Measurements from ENCODE around the gene ARR3.

DNA sequence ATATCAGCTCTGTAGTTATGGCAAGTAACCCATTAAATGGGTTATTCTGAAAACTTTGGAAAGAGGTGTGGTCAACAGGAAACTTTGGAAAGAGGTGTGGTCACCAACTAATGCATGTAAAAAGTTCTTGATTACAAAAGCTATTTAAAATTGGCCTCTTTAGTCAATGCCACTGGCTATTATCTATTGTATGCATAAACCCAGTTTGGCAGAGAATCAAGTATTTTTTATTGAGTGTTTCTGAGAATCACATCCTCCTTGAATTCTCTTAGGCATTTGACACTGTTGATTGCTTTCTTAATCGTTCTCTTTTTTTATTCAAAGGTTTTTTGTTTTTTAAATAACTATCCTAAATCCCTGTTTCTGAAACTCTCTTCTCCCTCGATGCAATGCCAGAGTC is 15.6 kb upstream of the ARR3 start:
- TF ChIP-seq, protein P1, sequence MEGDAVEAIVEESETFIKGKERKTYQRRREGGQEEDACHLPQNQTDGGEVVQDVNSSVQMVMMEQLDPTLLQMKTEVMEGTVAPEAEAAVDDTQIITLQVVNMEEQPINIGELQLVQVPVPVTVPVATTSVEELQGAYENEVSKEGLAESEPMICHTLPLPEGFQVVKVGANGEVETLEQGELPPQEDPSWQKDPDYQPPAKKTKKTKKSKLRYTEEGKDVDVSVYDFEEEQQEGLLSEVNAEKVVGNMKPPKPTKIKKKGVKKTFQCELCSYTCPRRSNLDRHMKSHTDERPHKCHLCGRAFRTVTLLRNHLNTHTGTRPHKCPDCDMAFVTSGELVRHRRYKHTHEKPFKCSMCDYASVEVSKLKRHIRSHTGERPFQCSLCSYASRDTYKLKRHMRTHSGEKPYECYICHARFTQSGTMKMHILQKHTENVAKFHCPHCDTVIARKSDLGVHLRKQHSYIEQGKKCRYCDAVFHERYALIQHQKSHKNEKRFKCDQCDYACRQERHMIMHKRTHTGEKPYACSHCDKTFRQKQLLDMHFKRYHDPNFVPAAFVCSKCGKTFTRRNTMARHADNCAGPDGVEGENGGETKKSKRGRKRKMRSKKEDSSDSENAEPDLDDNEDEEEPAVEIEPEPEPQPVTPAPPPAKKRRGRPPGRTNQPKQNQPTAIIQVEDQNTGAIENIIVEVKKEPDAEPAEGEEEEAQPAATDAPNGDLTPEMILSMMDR (IDR thresholded peaks at IDR 0.05), result no peak
- TF ChIP-seq POLR2A (IDR thresholded peaks at IDR 0.05), result no peak

Measured in right lobe of liver (tissue), 4 donors.